ENCODE data around the gene ALK.

GRCh38 chr2:29351248-29351647, 570.1 kb downstream of the ALK start:
- TF ChIP-seq CTCF (IDR thresholded peaks at IDR 0.05; ENCODE audit: borderline replicate concordance, extremely low read depth, low read length, poor library complexity, severe bottlenecking) (no peak), EZH2 (IDR thresholded peaks at IDR 0.05; ENCODE audit: borderline replicate concordance, low read depth, low read length, severe bottlenecking) (no peak)

All from DND-41 (cell line).